IMR-90 (cell line): Measurements from ENCODE around the gene CSRP1. TPM values are rescaled to one million over a fixed set of nuclear protein-coding genes. Genes with fewer than 3 reads are reported as not detected.

ENCODE experiments used
- ATAC-seq: fragments of 200-7000 bp; cut with Tn5 transposase; 2 replicates; pipeline ENCODE4 v1.9.1; 2020; ENCODE audit warnings: low read depth, mild to moderate bottlenecking, moderate library complexity
- BruUV-seq: library from RNA; stranded (reverse); fragments of 400-500 nt; replicated peaks from 2 replicates; lab custom pipeline; 2021; lab: Mats Ljungman, UMichigan
- CTCF ChIA-PET: fragments of 300-600 bp; formaldehyde crosslinking; extraction: SDS; loops from one replicate; lab custom pipeline; 2021; ENCODE audit warnings: antibody characterized with exemption; lab: Yijun Ruan, JAX
- POLR2A ChIA-PET: fragments of 300-600 bp; sonication (Branson Sonifier 250); formaldehyde crosslinking; loops from one replicate; lab custom pipeline; 2022; ENCODE audit warnings: antibody characterized with exemption; ENCODE audit not compliant: unreplicated experiment; lab: Charles Lee
- DNase-seq: peaks from one replicate; pipeline ENCODE4 v3.0.0; 2013
- H2AFZ ChIP-seq: replicated peaks from 2 replicates; pipeline ENCODE3; 2013; ENCODE audit warnings: low read length, mild to moderate bottlenecking; ENCODE audit not compliant: poor library complexity
- H2AK5ac ChIP-seq: 2 replicates; pipeline ENCODE4 v1.6.1; 2013; ENCODE audit warnings: low read depth, low read length, inconsistent platforms
- H2AK9ac ChIP-seq: replicated peaks from 2 replicates; pipeline ENCODE3; 2013; ENCODE audit warnings: mild to moderate bottlenecking, low read depth, low read length, moderate library complexity; ENCODE audit not compliant: poor library complexity
- H2BK120ac ChIP-seq: 2 replicates; pipeline ENCODE4 v1.6.1; 2013; ENCODE audit warnings: low read depth, low read length, inconsistent platforms
- H2BK15ac ChIP-seq: 3 replicates; pipeline ENCODE4 v1.6.1; 2013; ENCODE audit warnings: low read depth, low read length, inconsistent platforms
- H2BK20ac ChIP-seq: 2 replicates; pipeline ENCODE4 v1.6.1; 2013; ENCODE audit warnings: low read depth, mild to moderate bottlenecking, inconsistent platforms, low read length, moderate library complexity
- H2BK5ac ChIP-seq: 2 replicates; pipeline ENCODE4 v1.6.1; 2013; ENCODE audit warnings: mild to moderate bottlenecking, low read depth, low read length, inconsistent platforms; ENCODE audit not compliant: poor library complexity, severe bottlenecking
- H3K14ac ChIP-seq: replicated peaks from 2 replicates; pipeline ENCODE4 v1.6.1; 2013; ENCODE audit warnings: low read depth, low read length, inconsistent platforms
- H3K18ac ChIP-seq: 2 replicates; pipeline ENCODE4 v1.6.1; 2013; ENCODE audit warnings: low read depth, low read length, control low read depth
- H3K23ac ChIP-seq: 2 replicates; pipeline ENCODE4 v1.6.1; 2013; ENCODE audit warnings: low read depth, low read length, inconsistent platforms
- H3K27ac ChIP-seq: 2 replicates; pipeline ENCODE4 v1.5.1; 2013; ENCODE audit warnings: mild to moderate bottlenecking, control low read depth, low read length; ENCODE audit not compliant: insufficient read depth
- H3K27me3 ChIP-seq: 2 replicates; pipeline ENCODE4 v1.6.1; 2013; ENCODE audit warnings: low read length; ENCODE audit not compliant: control insufficient read depth, insufficient read depth
- H3K36me3 ChIP-seq: 2 replicates; pipeline ENCODE4 v1.6.1; 2013; ENCODE audit warnings: low read length, mixed read lengths; ENCODE audit not compliant: control insufficient read depth, insufficient read depth
- H3K4ac ChIP-seq: 2 replicates; pipeline ENCODE4 v1.6.1; 2013; ENCODE audit warnings: low read depth, low read length, inconsistent platforms
- H3K4me1 ChIP-seq: 2 replicates; pipeline ENCODE4 v1.6.1; 2013; ENCODE audit warnings: low read length, mixed read lengths; ENCODE audit not compliant: control insufficient read depth, insufficient read depth
- H3K4me2 ChIP-seq: 2 replicates; pipeline ENCODE4 v1.6.1; 2013; ENCODE audit warnings: low read depth, mild to moderate bottlenecking, control low read depth, low read length, moderate library complexity
- H3K4me3 ChIP-seq: 2 replicates; pipeline ENCODE4 v1.5.1; 2013; ENCODE audit warnings: low read depth, mild to moderate bottlenecking, control low read depth, low read length, moderate library complexity; ENCODE audit not compliant: insufficient read depth
- H3K56ac ChIP-seq: 2 replicates; pipeline ENCODE4 v1.6.1; 2013; ENCODE audit warnings: low read length, inconsistent platforms; ENCODE audit not compliant: insufficient read depth; ENCODE audit errors: extremely low read depth
- H3K79me1 ChIP-seq, 2 experiments: 2 replicates each; pipeline ENCODE4 v1.6.1; 2013; ENCODE audit warnings: low read length in 2 of 2, inconsistent platforms in 1 of 2, low read depth in 1 of 2
- H3K9ac ChIP-seq: 2 replicates; pipeline ENCODE4 v1.6.1; 2013; ENCODE audit warnings: low read depth, low read length, control low read depth
- H3K9me1 ChIP-seq: 2 replicates; pipeline ENCODE4 v1.6.1; 2013; ENCODE audit warnings: low read length, inconsistent platforms; ENCODE audit not compliant: insufficient read depth
- H3K9me3 ChIP-seq: 2 replicates; pipeline ENCODE4 v1.6.1; 2013; ENCODE audit warnings: low read length; ENCODE audit not compliant: control insufficient read depth, insufficient read depth
- H4K20me1 ChIP-seq: 2 replicates; pipeline ENCODE4 v1.6.1; 2013; ENCODE audit warnings: low read length, inconsistent platforms; ENCODE audit not compliant: insufficient read depth
- H4K5ac ChIP-seq: 2 replicates; pipeline ENCODE4 v1.6.1; 2013; ENCODE audit warnings: mild to moderate bottlenecking, low read depth, low read length, control low read depth
- H4K8ac ChIP-seq, 2 experiments: 2 replicates each; pipeline ENCODE4 v1.6.1; 2013; ENCODE audit warnings: low read depth in 2 of 2, low read length in 2 of 2, control low read depth in 1 of 2, inconsistent platforms in 1 of 2
- H4K91ac ChIP-seq: 2 replicates; pipeline ENCODE4 v1.6.1; 2013; ENCODE audit warnings: low read depth, low read length, inconsistent platforms; ENCODE audit not compliant: insufficient read depth
- CEBPB ChIP-seq: IDR thresholded peaks from 2 replicates; pipeline ENCODE4 v1.6.1; 2012; ENCODE audit warnings: low read depth, low read length, improper control_type of control experiment
- CHD1 ChIP-seq: IDR thresholded peaks from 2 replicates; pipeline ENCODE4 v1.6.1; 2012; ENCODE audit warnings: low read depth, low read length, improper control_type of control experiment
- FOS ChIP-seq: fragments of 150-350 bp; IDR thresholded peaks from 2 replicates; pipeline ENCODE4 v1.6.1; 2016; ENCODE audit warnings: low read depth, low read length
- MAFK ChIP-seq: IDR thresholded peaks from 2 replicates; pipeline ENCODE4 v1.6.1; 2012; ENCODE audit warnings: low read depth, low read length, improper control_type of control experiment
- MAZ ChIP-seq: IDR thresholded peaks from 2 replicates; pipeline ENCODE4 v1.6.1; 2012; ENCODE audit warnings: low read depth, mild to moderate bottlenecking, low read length, improper control_type of control experiment, moderate library complexity, borderline replicate concordance
- MXI1 ChIP-seq: IDR thresholded peaks from 2 replicates; pipeline ENCODE4 v1.6.1; 2012; ENCODE audit warnings: low read depth, mild to moderate bottlenecking, low read length, moderate library complexity, borderline replicate concordance
- NFE2L2 ChIP-seq: fragments of 150-350 bp; IDR thresholded peaks from 2 replicates; pipeline ENCODE4 v1.6.1; 2016; ENCODE audit warnings: low read depth, mild to moderate bottlenecking, low read length
- POLR2A ChIP-seq: IDR thresholded peaks from 2 replicates; pipeline ENCODE4 v1.6.1; 2012; ENCODE audit warnings: mild to moderate bottlenecking, low read depth, low read length
- RFX5 ChIP-seq: IDR thresholded peaks from 2 replicates; pipeline ENCODE4 v1.8.0; 2012; ENCODE audit warnings: low read depth, mild to moderate bottlenecking, low read length, moderate library complexity
- SMC3 ChIP-seq: fragments of 150-350 bp; IDR thresholded peaks from 2 replicates; pipeline ENCODE4 v1.6.1; 2016; ENCODE audit warnings: low read depth, mild to moderate bottlenecking, antibody characterized with exemption, low read length, moderate library complexity
- WGBS, 2 experiments: methylation state at CpG; one replicate each; pipeline versions ENCODE4 v1.1.5 to v1.1.7; 2013; ENCODE audit warnings: missing lambda C conversion rate in 2 of 2; ENCODE audit not compliant: insufficient read length in 1 of 2; ENCODE audit errors: extremely low coverage in 2 of 2; 5-methylcytosine and 5-hydroxymethylcytosine counted together
- dilution Hi-C: fragments of 300-500 bp; cut with HindIII; formaldehyde crosslinking; loops from one replicate; pipeline ENCODE4 v1.14.3; 2018; ENCODE audit warnings: low sequenced_read_pairs; ENCODE audit not compliant: unreplicated experiment
- in situ Hi-C: fragments of 300-500 bp; cut with MboI; formaldehyde crosslinking; loops from 3 replicates; pipeline ENCODE4 v1.14.3; 2019; ENCODE audit warnings: low sequenced_read_pairs, inconsistent platforms, mixed read lengths
- intact Hi-C: fragments of 100-400 bp; cut with micrococcal nuclease; formaldehyde crosslinking; loops from 2 replicates; pipeline ENCODE4 v1.10.0; 2022
- polyA plus RNA-seq, 3 experiments: library from polyadenylated mRNA; depleted of rRNA; stranded (reverse); fragments of >200 nt; gene quantifications; 2 replicates each; pipeline ENCODE4 v1.2.3, GENCODE V29; 2012; ENCODE audit warnings: low replicate concordance in 1 of 3
- total RNA-seq: library from RNA; depleted of rRNA; stranded (reverse); fragments of >200 nt; gene quantifications from 2 replicates; pipeline ENCODE4 v1.2.3, GENCODE V29; 2012
- TF ChIP-seq, protein P1 (sequence below): conservative IDR thresholded peaks from 2 replicates; pipeline ENCODE4 v1.5.1; 2012; ENCODE audit warnings: mild to moderate bottlenecking, low read depth, low read length, improper control_type of control experiment
- TF ChIP-seq, protein P2 (sequence below): fragments of 150-350 bp; IDR thresholded peaks from 2 replicates; pipeline ENCODE4 v1.6.1; 2016; ENCODE audit warnings: low read depth, mild to moderate bottlenecking, low read length, moderate library complexity, borderline replicate concordance
- TF ChIP-seq, protein P3 (sequence below): fragments of 150-350 bp; IDR thresholded peaks from 2 replicates; pipeline ENCODE4 v1.6.1; 2017; ENCODE audit warnings: mild to moderate bottlenecking, antibody characterized with exemption, low read length, low read depth

The CSRP1 gene
- total and polyA plus RNA-seq, 2 of the 4 experiments (the other 2 are of a cell fraction): 1,037 to 1,498 TPM

DNA sequence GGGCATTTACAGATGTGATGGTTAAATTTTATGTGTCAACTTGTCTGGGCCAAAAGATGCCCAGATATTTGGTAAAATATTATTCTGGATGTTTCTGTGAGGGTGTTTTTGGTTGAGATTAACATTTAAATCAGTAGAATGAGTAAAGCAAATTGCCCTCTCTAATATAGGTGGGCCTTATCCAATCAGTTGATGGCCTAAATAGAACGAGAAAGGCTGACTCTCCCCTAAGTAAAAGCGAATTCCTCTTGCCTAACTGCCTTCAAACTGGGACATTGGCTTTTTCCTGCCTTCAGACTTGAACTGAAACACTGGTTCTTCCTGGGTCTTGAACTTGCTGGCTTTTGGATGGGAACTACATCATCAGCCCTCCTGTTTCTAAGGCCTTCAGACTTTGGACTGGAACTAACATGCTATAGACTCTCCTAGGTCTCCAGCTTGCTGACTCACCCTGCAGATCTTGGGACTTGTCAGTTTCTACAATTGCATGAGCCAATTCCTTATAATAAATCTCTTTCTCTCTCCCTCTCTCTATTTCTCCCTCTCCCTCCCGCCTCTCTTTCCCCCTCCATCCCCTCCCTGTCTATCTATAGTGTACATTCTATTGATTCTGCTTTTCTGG, 21.8 kb upstream of the CSRP1 start:
- peak; percentile 83 for DNase-seq
- Histone ChIP-seq H4K8ac (peak overlapping the region in 1 of 2 experiments; percentile 73; a peak in 1 of 4 replicates), H2AK5ac (peak overlapping the region; percentile 62), H2BK120ac (peak overlapping the region; percentile 68; the same call in 1 of the 2 replicates), H3K36me3 (no peaks in the 10 kb centered on the region), H3K27me3 (no peaks in the 10 kb centered on the region), H2AFZ (peak overlapping the region; percentile 71), H4K91ac (peak overlapping the region; percentile 70; the same call in 1 of the 2 replicates), H3K4me2 (no peak overlapping the region), H3K4me3 (no peak overlapping the region), H3K9ac (no peak overlapping the region), H2BK5ac (peak overlapping the region; percentile 55), H3K9me1 (no peaks in the 10 kb centered on the region), H4K5ac (0 out of 2 replicates have a peak overlapping the region, but pooled peaks have one; percentile 13), H2BK15ac (peak overlapping the region; percentile 74; the same call in 1 of the 3 replicates), H3K56ac (no peak overlapping the region), H3K14ac (peak overlapping the region; percentile 89), H2AK9ac (no peak overlapping the region), H4K20me1 (no peaks in the 10 kb centered on the region), H3K79me1 (peaks cover 0 to 3% of the 10 kb centered on the region in 2 experiments; a peak in 1 of 4 replicates), H3K23ac (peak overlapping the region; percentile 48; the same call in 1 of the 2 replicates), H3K18ac (no peak overlapping the region; the same call in 1 of the 2 replicates), H3K27ac (no peak overlapping the region; the same call in 1 of the 2 replicates), H3K4ac (peak overlapping the region; percentile 81; the same call in 1 of the 2 replicates), H3K4me1 (peaks cover 2% of the 10 kb centered on the region; the same call in 1 of the 2 replicates), H3K9me3 (no peaks in the 10 kb centered on the region), H2BK20ac (peak overlapping the region; percentile 51; the same call in 1 of the 2 replicates)
- POLR2A ChIA-PET: interaction anchor here (0.6 kb wide), 1 partner anchor 153 kb away, joined by 3 read pairs; no protein-coding TSS in a partner anchor
- CTCF ChIA-PET: interaction anchor here (0.9 kb wide), 1 partner anchor 16 kb away, joined by 3 read pairs; no protein-coding TSS in a partner anchor
- 80 to 100% methylated on average over 1 of the region's 3 CpGs for WGBS, 2 experiments
- in situ Hi-C loops (loop anchor here (25.0 kb wide), 2 partner anchors 434 to 609 kb away; partner anchors contain the start of genes ARL8A and TIMM17A), intact Hi-C loops (no loop called here), dilution Hi-C loops (no loop called here)
- ATAC-seq: peak; percentile 55; the same call in 1 of the 2 replicates
- no TSS peak for BruUV-seq
- TF ChIP-seq MAFK (no peak), CEBPB (0 out of 2 replicates have a peak, but pooled peaks have one; percentile 1), FOS (no peak), SMC3 (no peak), CHD1 (no peak), RFX5 (no peak), MAZ (no peak), MXI1 (no peak), NFE2L2 (peak; percentile 45; the same call in 1 of the 2 replicates), POLR2A (no peak)
- TF ChIP-seq, protein P1, sequence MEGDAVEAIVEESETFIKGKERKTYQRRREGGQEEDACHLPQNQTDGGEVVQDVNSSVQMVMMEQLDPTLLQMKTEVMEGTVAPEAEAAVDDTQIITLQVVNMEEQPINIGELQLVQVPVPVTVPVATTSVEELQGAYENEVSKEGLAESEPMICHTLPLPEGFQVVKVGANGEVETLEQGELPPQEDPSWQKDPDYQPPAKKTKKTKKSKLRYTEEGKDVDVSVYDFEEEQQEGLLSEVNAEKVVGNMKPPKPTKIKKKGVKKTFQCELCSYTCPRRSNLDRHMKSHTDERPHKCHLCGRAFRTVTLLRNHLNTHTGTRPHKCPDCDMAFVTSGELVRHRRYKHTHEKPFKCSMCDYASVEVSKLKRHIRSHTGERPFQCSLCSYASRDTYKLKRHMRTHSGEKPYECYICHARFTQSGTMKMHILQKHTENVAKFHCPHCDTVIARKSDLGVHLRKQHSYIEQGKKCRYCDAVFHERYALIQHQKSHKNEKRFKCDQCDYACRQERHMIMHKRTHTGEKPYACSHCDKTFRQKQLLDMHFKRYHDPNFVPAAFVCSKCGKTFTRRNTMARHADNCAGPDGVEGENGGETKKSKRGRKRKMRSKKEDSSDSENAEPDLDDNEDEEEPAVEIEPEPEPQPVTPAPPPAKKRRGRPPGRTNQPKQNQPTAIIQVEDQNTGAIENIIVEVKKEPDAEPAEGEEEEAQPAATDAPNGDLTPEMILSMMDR: no peak
- TF ChIP-seq, protein P2, sequence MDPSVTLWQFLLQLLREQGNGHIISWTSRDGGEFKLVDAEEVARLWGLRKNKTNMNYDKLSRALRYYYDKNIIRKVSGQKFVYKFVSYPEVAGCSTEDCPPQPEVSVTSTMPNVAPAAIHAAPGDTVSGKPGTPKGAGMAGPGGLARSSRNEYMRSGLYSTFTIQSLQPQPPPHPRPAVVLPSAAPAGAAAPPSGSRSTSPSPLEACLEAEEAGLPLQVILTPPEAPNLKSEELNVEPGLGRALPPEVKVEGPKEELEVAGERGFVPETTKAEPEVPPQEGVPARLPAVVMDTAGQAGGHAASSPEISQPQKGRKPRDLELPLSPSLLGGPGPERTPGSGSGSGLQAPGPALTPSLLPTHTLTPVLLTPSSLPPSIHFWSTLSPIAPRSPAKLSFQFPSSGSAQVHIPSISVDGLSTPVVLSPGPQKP: no peak
- TF ChIP-seq, protein P3, sequence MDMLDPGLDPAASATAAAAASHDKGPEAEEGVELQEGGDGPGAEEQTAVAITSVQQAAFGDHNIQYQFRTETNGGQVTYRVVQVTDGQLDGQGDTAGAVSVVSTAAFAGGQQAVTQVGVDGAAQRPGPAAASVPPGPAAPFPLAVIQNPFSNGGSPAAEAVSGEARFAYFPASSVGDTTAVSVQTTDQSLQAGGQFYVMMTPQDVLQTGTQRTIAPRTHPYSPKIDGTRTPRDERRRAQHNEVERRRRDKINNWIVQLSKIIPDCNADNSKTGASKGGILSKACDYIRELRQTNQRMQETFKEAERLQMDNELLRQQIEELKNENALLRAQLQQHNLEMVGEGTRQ: no peak
